HG02943 (cell line): ENCODE measurements around the gene METTL21C.

ENCODE experiments used
- ATAC-seq: cut with Tn5 transposase; IDR thresholded peaks from one replicate; pipeline ENCODE4 v1.9.1; 2021; ENCODE audit warnings: mild to moderate bottlenecking, low read depth, moderate library complexity; ENCODE audit not compliant: unreplicated experiment

The METTL21C gene

DNA sequence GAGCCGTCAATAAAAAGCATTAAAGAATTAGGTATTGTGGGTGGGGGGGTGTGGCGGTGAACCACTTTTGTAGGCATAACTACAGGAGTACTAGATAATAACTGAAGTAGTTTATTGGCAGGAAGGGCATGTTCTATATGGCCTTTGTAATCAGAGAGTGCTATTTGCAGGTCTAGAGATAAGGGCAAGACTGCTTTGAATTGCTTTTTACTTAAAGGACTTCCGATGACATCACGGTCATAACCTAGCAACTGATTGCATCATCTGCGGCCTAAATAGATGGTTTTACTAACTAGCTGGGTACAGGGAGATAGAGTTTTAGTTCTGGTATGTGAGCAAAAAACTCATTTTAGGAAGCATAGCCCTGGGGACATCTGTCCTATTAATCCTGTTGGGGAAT is 24.7 kb downstream of the METTL21C start:
- ATAC-seq = no peak

DNA sequence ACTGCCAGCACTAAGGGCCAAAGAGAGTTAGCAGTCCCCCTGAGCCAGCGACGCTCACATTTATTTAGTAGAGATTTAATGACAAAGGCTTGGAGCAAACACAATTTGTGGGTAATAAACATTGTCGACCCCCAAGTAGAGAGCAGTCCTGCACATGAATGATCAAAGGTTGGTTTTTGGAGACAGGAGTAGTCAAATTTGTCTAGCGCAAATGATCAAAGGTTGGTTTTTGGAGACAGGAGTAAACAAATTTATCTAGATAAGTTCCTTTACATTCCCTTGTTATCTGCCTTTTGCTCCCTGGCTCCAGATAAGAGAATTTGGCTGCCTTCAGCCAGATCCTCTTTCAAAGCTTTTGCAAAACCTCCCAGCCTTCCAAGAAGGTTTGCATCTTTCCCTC is 26.9 kb downstream of the METTL21C start:
- ATAC-seq = no peak

DNA sequence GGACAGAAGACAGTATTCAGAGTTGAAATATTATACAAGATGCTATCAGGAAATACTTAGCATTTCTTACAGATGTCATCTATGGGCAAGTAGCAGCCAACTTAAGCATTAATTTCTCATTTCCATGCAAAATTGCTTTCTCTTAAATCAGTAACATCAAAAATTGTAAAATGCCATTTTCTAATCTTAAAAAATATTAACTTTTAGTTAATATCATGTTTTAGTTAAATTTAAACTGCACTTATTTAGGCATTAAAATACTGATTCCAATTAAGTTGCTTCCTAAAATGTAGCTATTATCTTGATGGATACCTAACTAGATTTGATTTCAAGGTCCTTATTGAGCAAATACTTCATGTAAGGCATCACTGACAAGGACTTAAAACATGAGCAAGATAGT is 27.8 kb downstream of the METTL21C start:
- ATAC-seq = no peak

DNA sequence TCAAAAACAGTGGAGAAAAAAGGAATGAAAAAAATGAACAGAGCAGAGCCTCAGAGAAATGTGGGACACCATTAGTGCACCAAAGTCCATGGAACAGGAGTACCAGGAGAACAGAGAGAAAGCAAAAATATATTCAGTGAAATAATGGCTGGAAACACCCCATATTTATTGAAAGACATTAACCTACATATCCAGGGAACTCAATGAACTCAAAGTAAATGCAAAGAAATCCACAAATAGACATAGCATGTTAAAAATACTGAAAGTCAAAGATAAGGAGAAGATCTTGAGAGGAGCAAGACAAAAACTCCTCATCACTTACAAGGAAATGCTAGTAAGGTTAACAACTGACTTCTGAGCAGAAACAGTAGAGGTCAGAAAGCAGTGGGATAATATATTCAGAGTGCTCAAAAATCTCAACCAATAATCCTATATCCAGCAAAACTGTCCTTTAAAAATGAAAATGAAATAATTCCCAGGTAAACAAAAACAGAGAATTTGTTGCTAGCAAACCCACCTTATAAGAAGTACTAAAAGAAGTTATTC is 35.6 kb downstream of the METTL21C start:
- ATAC-seq = no peak

DNA sequence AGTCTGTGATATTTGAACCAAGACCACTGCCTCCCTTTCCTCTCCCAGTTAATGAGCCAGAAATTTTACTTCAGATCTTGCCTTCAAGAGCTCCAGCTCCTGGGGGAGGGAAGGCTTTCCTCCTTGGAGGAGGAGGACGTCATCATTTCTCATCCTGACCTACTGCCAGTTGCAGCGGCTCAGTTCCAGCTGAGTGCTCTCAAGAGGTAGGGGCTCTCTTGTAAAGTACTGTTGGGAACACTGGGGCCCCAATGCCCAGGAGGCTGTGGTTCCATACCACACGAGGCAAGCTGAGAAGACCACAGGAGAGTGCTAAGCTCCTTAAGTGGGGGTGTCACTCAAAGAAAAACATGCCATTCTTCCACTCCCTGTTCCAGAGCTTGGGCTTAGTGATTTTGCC is 36.2 kb downstream of the METTL21C start:
- ATAC-seq = no peak

DNA sequence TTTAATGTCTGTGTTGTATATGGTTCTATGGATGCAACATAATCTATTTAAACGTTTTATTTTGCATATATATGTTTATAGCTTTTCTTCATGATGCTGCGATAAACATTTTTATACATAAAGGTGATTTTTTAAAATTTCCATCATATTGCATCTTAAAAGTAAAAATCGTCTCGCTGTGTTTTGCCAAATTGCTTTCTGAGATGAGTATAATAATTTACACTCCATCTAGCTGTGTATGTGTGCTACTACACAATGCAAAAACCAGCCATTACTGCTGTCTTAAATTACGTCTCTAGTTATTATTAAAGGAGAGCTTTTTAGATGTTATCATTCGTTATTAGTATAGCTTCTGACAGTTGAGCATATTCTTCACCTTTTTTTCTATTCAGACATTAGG is 37.2 kb downstream of the METTL21C start:
- no peak for ATAC-seq

DNA sequence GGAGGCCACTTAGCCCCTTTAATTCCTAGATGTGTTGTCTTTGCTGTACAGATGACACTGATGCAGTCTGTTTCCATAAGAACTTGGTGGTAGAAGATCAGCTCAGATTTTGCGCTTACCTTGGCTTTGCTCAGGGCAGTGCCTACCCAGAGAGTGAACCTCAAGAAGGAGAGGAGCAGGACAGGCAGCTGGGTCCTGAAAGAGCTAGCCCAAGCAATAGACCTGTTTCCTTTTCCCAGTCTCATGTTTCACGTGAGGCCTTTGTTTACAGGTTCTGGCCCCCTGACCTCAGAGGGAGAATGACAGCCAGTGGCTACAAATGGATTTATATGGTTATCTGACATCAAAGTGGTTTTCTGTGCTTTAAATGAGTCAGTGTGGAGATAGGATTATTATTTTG is 40.1 kb downstream of the METTL21C start:
- ATAC-seq = no peak

DNA sequence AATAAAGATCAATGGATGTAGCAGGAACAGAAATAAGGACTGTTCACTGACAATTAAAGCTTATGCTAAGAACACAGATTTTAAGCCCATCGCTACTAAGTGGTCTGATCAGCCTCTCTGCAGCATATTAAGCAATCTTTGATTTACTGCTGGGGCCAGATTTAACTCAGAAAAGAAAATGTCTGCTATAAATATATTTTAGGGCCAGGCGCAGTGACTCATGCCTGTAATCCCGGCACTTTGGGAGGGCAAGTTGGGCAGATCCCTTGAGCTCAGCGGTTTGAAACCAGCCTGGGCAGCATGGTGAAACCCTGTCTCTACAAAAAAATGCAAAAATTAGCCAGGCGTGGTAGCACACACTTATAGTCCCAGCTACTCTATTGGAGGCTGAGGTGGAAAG is 43.0 kb downstream of the METTL21C start:
- no peak for ATAC-seq

DNA sequence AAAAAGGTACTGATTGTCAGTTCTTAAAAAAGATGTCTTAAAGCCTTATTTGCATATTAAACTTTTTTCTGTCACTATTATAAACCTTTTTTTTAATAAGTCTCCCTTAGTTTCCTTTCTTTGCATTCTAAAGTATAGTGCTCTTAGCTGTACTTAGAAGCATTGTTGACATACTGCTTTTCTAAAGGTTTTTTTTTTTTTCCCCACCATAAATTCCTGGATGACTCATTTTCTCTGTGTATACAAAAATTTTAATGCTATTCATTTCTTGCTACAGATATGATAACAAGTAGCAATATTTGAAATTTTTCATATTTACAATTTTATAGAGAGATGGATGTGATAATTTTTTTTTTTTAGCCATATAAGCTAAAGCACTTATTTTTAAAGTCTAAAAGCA is 43.5 kb downstream of the METTL21C start:
- ATAC-seq = no peak

DNA sequence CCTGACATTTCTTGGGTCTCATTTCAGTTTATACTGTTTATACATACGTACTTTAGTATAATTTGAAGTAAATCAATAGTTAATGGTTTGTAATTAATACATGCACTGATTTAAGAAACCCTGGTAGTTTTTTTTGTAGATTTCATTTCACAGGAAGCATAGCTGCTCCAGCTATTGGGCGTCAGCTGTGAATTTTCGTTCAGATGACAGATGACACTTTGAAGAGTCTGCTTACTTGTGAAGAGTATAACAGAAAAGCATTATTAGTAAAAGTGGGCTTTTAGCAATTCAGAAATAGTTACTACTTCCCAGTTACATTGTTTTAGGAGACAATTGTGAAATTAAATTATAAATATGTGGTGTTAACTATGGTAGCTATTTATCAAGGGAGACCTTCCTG is 44.4 kb downstream of the METTL21C start:
- no peak for ATAC-seq

DNA sequence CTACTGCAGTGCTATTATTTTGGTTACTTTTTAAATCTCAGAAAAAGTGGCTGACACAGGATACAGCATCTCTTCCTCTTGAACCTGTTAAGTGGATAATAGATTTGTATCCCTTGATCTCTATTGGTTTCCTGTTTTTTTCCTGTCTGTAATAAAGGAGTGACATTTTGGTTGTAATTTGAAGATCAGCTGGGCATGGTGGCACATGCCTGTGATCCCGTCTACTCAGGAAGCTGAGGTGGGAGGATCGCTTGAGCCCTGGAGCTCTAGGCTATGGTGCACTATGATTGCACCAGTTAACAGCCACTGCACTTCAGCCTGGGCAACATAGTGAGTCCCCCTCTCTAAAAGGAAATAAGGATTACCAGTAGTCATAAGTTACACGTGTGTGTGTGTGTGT is 46.8 kb downstream of the METTL21C start:
- ATAC-seq = no peak

DNA sequence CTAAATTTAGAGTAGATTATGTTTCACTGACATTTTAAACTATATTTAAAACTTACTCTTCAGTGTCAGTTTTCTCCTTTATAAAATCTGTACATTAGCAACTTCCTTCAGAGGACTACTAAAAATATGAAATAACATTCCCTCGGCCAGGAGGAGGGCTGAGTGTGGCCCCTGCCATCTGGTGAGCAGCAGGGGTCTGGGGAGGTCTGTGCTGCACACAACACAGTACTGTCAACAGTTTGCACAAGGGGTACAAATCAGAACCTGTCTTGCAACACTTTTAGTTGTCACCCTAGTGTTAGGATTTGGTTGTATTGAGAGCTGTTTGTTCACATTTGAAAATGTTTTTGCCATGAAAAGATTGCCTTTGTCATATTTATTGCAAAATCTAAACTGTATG is 49.1 kb downstream of the METTL21C start:
- no peak for ATAC-seq

DNA sequence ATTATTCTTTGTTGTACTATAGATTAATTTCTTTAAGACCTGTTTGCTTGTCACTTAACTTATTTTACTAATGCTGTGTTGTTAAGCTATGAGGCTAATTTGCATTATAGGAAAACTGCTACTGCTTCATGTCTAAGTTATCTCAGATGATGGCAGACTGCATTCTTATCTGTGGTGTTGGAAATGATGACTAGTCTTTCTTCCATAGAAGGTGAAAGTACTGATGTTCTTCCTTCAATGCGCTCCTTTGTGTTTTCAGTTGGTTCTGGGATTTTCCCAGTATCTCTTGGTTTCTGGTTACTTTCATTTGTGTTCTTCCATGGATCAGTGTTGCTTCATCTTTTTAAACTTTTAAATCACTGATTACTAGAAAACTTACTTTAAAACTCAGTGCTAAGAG is 51.2 kb downstream of the METTL21C start:
- no peak for ATAC-seq

DNA sequence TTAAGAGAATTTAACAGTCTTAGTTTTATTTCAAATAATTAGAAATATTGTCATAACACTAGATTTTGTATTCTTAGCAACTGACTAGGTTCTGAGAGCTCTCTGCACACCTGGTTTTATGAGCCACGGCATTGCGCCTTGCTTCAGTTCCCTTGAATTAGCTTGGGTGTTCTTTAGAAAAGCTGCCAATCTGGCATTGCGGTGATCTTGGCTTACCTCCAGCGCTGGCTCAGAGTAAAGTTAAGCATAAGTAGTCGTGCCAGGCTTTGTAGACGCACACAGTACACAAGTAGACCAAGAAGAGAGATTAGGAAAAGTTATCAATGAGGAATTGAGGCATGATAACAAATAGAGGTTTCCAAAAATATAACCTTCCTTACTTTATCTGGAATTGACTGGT is 52.4 kb downstream of the METTL21C start:
- no peak for ATAC-seq

DNA sequence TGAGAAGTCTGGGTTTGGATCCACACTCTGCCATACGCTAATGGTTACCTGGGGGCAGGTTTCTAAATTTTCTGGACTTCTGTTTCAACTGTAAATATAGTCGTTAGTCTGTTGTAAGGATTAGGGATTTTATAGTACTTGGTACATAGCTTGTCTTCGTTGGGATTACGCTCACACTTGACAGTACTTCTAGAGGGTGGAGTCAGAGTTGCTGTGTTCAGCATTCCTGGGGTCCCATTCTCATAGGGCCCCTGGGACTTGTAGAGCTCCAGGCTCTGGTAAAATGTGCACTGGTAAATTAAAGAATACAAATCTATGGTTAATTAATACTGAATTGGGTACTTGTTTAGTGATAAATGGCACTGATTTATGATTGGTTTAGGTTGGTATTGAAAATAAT is 52.8 kb downstream of the METTL21C start:
- ATAC-seq = no peak

DNA sequence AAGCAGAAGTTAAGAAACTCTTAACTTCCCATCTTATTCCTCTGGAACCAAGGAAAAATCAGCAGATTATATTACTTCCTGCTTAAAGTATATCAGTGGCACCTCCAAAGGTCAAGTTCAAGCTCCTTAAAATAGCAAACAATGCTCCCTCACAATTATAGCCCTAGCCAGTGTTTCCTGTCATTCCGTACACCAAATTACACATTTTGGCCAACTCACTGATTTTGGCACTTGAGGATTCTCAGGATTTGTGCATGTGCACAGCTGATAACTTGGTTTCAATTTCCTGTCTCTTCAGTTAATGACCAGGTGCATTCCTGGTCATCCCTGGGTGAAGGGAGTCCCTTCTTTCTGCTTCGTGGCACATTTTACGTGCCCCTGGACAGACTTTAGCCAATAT is 56.1 kb downstream of the METTL21C start:
- ATAC-seq = no peak
